ENCODE measurements around the gene PTK6.

Gene PTK6

GRCh38 chr20:63491635-63492230 is 45.4 kb downstream of the PTK6 start:
- in situ Hi-C loops (cut with MboI; ENCODE audit: low sequenced_read_pairs, unreplicated experiment), result no loop called here
- no peak for DNase-seq (ENCODE audit: low spot score)
- TF ChIP-seq CTCF (IDR thresholded peaks at IDR 0.05; ENCODE audit: borderline replicate concordance, control extremely low read depth, extremely low read depth, insufficient read depth, missing control alignments), result no peak

GRCh38 chr20:63491078-63491477 is 46.1 kb downstream of the PTK6 start:
- DNase-seq (ENCODE audit: low spot score), result no peak
- no peak for TF ChIP-seq CTCF (IDR thresholded peaks at IDR 0.05; ENCODE audit: borderline replicate concordance, control extremely low read depth, extremely low read depth, insufficient read depth, missing control alignments)
- in situ Hi-C loops (cut with MboI; ENCODE audit: low sequenced_read_pairs, unreplicated experiment), result no loop called here

GRCh38 chr20:63490416-63490815 is 46.8 kb downstream of the PTK6 start:
- DNase-seq (ENCODE audit: low spot score), result no peak
- in situ Hi-C loops (cut with MboI; ENCODE audit: low sequenced_read_pairs, unreplicated experiment), result no loop called here
- no peak for TF ChIP-seq CTCF (IDR thresholded peaks at IDR 0.05; ENCODE audit: borderline replicate concordance, control extremely low read depth, extremely low read depth, insufficient read depth, missing control alignments)

- in situ Hi-C loops (cut with MboI; ENCODE audit: low sequenced_read_pairs, unreplicated experiment), result no loop called here
- TF ChIP-seq CTCF (IDR thresholded peaks at IDR 0.05; ENCODE audit: borderline replicate concordance, control extremely low read depth, extremely low read depth, insufficient read depth, missing control alignments), result no peak
- DNase-seq (ENCODE audit: low spot score), result no peak
Observed at GRCh38 chr20:63488315-63489251, 48.6 kb downstream of the PTK6 start.

- in situ Hi-C loops (cut with MboI; ENCODE audit: low sequenced_read_pairs, unreplicated experiment), result no loop called here
- TF ChIP-seq CTCF (IDR thresholded peaks at IDR 0.05; ENCODE audit: borderline replicate concordance, control extremely low read depth, extremely low read depth, insufficient read depth, missing control alignments), result no peak
- no peak for DNase-seq (ENCODE audit: low spot score)
Observed at GRCh38 chr20:63487781-63488241, 49.4 kb downstream of the PTK6 start.

GRCh38 chr20:63487116-63487764 is 49.9 kb downstream of the PTK6 start:
- TF ChIP-seq CTCF (IDR thresholded peaks at IDR 0.05; ENCODE audit: borderline replicate concordance, control extremely low read depth, extremely low read depth, insufficient read depth, missing control alignments), result no peak
- in situ Hi-C loops (cut with MboI; ENCODE audit: low sequenced_read_pairs, unreplicated experiment), result no loop called here

More at GRCh38 chr20:63487116-63487764, 49.9 kb downstream of the PTK6 start:
- no peak for DNase-seq (ENCODE audit: low spot score)
